Myocyte (in vitro differentiated cells): ENCODE results near the gene TMCO4. TPM values are rescaled to one million over a fixed set of nuclear protein-coding genes. Genes with fewer than 3 reads are reported as not detected.

ENCODE experiments used
- DNase-seq: peaks from one replicate; pipeline ENCODE4 v3.0.0-alpha.2; 2012; ENCODE audit warnings: low read depth
- total RNA-seq: library from RNA; depleted of rRNA; stranded (reverse); fragments of >200 nt; gene quantifications from 2 replicates; pipeline ENCODE4 v1.2.3, GENCODE V29; 2014

TMCO4 gene
- total RNA-seq, 1 donor from 2014 or later, result 11.0 TPM

GRCh38 chr1:19776933-19777332, 22.8 kb downstream of the TMCO4 start:
- DNase-seq, result no peak

GRCh38 chr1:19776287-19776686, 23.4 kb downstream of the TMCO4 start:
- DNase-seq, result no peak

- DNase-seq, result no peak
Observed at GRCh38 chr1:19775831-19776230, 23.9 kb downstream of the TMCO4 start.

- no peak for DNase-seq
Observed at GRCh38 chr1:19775317-19775716, 24.4 kb downstream of the TMCO4 start.

- DNase-seq, result no peak
Observed at GRCh38 chr1:19774180-19774785, 25.4 kb downstream of the TMCO4 start.

- DNase-seq, result no peak
Observed at GRCh38 chr1:19773485-19773884, 26.2 kb downstream of the TMCO4 start.

- DNase-seq, result no peak
Observed at GRCh38 chr1:19772053-19772452, 27.7 kb downstream of the TMCO4 start.

GRCh38 chr1:19771350-19771749, 28.4 kb downstream of the TMCO4 start:
- DNase-seq, result peak; percentile 41

GRCh38 chr1:19770436-19771190, 29.1 kb downstream of the TMCO4 start:
- DNase-seq, result no peak

- no peak for DNase-seq
Observed at GRCh38 chr1:19769211-19769932, 30.3 kb downstream of the TMCO4 start.

GRCh38 chr1:19768353-19769210, 31.1 kb downstream of the TMCO4 start:
- DNase-seq, result no peak

GRCh38 chr1:19765623-19766022, 34.1 kb downstream of the TMCO4 start:
- DNase-seq, result peak; percentile 68

GRCh38 chr1:19764848-19765247, 34.9 kb downstream of the TMCO4 start:
- DNase-seq, result no peak

GRCh38 chr1:19762175-19762779, 37.4 kb downstream of the TMCO4 start:
- peak; percentile 45 for DNase-seq

- peak; percentile 44 for DNase-seq
Observed at GRCh38 chr1:19759740-19760089, 40.0 kb downstream of the TMCO4 start.

GRCh38 chr1:19758227-19758830, 41.4 kb downstream of the TMCO4 start:
- DNase-seq, result peak; percentile 93

- no peak for DNase-seq
Observed at GRCh38 chr1:19757641-19758040, 42.1 kb downstream of the TMCO4 start.

- no peak for DNase-seq
Observed at GRCh38 chr1:19756480-19756879, 43.2 kb downstream of the TMCO4 start.

GRCh38 chr1:19754482-19754881, 45.2 kb downstream of the TMCO4 start:
- DNase-seq, result no peak

- DNase-seq, result no peak
Observed at GRCh38 chr1:19752083-19752696, 47.5 kb downstream of the TMCO4 start.
